Measurements from ENCODE around the gene ALDH7A1.

DNA sequence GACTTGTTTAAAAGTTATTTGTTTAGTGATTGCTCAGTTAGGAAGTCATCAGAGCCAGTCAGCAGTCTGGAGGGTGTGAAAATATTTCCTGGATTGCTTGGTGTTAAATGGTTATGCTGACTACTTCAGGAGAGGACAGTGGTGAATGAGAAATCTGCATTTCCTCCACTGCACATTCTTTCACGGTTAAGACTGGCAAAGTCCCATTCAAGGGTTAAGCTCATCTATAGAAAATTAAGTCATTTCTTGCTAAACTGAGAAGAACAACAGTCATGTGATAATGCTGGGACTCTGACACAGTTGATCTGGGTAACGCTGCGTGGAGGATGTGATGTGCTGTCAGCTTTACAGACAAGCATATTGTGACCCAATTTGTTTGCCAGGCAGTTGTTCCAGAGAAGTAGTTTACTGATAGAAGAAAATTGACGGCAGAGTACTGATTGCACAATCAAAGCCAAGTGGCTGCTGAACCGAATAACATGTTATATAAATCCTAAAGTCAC, 91.4 kb downstream of the ALDH7A1 start:
- TF ChIP-seq, protein P1, sequence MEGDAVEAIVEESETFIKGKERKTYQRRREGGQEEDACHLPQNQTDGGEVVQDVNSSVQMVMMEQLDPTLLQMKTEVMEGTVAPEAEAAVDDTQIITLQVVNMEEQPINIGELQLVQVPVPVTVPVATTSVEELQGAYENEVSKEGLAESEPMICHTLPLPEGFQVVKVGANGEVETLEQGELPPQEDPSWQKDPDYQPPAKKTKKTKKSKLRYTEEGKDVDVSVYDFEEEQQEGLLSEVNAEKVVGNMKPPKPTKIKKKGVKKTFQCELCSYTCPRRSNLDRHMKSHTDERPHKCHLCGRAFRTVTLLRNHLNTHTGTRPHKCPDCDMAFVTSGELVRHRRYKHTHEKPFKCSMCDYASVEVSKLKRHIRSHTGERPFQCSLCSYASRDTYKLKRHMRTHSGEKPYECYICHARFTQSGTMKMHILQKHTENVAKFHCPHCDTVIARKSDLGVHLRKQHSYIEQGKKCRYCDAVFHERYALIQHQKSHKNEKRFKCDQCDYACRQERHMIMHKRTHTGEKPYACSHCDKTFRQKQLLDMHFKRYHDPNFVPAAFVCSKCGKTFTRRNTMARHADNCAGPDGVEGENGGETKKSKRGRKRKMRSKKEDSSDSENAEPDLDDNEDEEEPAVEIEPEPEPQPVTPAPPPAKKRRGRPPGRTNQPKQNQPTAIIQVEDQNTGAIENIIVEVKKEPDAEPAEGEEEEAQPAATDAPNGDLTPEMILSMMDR (IDR thresholded peaks at IDR 0.05; ENCODE audit: borderline replicate concordance, extremely low read depth, low read length, poor library complexity, severe bottlenecking) = no peak
- TF ChIP-seq EZH2 (IDR thresholded peaks at IDR 0.05; ENCODE audit: borderline replicate concordance, low read depth, low read length, severe bottlenecking) = no peak

Measured in DND-41 (cell line).